Measurements from ENCODE around the gene GLP1R.
"Not testable (repeated sequence)": the region's sequence is repeated elsewhere in the genome, so short reads cannot be mapped to it uniquely, and the experiment has no call there.

The GLP1R gene

GRCh38 chr6:39090036-39090435, 41.5 kb downstream of the GLP1R start:
- no peak for DNase-seq

- DNase-seq, result no peak
Observed at GRCh38 chr6:39091220-39091619, 42.6 kb downstream of the GLP1R start.

DNA sequence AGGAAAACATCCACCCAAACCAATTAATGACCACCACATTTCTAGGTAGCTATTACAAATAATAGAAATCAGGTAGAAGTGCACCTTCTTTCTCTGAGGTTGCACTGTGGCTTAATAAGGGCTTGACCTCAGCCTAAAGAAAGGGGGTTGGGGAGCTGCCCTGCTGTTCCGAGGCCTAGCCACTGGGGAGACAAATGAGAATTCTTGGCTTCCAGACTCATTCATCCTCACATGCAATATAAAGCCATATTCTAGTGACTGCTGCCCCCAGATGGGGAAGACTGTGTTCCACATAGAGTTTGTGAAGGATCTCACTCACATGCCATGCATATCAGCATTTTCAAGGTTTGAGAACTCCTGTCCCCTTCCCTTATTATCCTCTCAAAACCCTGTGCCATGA, 43.5 kb downstream of the GLP1R start:
- DNase-seq, result no peak

DNA sequence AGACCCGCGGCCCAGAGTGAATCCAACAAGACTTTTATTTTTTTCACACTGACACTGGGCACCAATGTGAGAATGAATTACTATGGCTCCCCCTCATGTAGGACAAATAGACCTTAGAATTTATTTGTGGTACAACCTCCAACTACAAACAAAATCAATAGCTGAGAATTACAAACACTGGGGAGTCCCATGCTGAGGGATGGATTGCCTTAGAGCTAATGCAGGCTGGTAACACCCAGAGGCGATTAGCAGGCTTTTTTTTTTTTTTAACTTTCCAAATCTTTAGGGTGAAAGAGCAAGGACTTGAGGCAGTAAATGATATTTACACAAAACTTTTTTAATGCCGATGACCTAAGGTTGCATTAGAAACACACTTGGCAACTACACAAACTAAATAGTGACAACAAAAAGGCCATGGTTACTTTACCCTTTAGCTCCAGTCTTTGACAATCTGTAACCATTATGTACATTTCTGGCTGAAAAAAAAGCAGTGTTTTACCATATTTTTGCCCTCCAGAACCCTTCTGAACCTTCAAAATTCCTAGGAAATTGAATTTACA, 44.6 kb downstream of the GLP1R start:
- no peak for DNase-seq

DNA sequence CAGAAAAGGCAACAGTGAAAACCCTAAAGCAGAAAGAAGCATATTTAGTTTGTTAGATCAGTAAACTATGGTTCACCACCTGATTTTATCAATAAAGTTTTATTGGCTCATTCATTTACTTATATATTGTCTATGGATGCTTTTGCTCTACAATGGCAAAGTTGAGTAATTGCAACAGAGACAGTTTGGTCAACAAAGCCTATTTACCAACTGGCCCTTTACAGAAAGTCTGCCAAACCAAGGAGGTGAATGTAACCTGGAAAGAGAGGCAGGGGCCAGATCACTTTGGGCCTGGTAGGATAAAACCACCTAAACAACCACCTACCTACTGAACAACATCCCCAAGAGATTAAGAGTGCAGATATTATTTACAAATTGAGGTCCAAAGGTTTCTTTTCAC, 47.0 kb downstream of the GLP1R start:
- DNase-seq, result no peak

GRCh38 chr6:39100358-39100757, 51.8 kb downstream of the GLP1R start:
- DNase-seq, result no peak

GRCh38 chr6:39102071-39102820, 53.7 kb downstream of the GLP1R start:
- DNase-seq, result no peak

GRCh38 chr6:39102821-39103136, 54.2 kb downstream of the GLP1R start:
- no peak for DNase-seq

DNA sequence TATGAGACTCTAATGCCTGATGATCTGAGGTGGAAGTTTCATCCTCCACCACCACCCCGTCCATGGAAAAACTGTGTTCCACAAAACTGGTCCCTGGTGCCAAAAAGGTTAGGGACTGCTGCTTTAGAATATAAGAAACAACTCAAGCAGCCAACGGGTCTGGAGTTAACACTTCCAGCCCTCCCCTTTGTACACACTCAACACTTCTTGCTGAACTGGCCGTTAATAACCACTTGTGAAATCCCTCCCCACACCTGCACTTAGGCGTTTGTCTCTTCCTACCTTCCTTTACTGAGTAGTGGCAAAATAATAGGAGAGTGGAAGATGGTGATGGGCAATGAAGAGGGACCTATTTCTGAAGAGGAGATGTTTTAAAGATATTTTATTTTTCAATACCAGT, 55.9 kb downstream of the GLP1R start:
- DNase-seq, result no peak

GRCh38 chr6:39107034-39107433, 58.5 kb downstream of the GLP1R start:
- DNase-seq, result no peak

DNA sequence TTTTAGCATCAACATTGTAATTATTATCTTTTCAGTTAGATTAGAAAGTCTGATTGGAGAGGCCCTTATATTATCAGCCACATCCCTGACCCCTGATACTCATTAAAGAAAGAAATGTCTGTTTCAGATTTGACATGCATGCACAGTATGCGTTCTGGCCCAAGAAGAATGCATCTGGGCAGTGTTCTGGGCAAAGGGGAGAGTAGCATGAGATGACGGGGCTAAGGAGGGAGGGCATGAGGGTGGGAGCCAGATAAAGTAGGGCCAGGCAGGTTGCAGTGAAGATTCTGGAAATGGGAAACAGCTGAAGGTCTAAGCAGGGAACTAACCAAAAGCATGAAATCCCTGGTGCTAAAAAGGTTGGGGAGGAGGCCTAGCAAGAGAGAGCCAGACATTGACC, 59.1 kb downstream of the GLP1R start:
- DNase-seq, result no peak

DNA sequence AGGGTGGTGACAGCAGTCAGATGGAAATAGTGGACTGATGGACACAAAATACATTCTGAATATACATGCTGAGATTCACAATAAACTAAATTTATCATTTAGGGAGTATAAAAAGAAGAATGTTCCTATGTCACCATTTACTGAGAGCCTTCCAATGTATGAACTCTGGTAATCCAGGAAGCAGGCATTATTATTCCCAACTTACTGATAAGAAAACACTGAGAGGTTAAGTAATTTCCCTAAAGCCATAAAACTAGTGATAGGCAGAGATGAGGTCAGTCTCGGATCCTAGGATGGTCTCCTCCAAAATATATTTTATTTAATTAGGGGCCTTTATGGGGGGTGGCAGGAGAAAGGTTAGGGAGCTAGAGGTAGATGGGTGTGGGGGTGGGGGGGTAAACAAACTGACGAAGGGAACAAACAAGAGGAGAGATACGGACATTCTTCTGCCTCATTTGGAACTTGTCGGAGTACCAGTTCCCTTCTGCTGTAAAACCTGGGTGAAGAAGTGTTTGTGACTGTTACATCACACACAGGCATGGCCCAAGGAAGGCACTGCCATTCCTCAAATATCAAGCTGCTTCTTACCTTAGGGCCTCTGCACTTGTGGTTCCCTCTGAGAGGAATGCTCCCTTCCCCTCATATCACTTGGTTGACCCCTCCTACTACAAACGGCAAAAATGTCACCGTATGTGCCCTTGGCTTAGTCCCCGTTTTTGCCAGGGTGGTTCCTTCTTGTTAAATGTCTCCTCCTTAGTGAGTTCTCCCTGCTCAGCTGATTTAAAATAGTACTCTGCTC, 59.7 kb downstream of the GLP1R start:
- DNase-seq, result no peak

DNA sequence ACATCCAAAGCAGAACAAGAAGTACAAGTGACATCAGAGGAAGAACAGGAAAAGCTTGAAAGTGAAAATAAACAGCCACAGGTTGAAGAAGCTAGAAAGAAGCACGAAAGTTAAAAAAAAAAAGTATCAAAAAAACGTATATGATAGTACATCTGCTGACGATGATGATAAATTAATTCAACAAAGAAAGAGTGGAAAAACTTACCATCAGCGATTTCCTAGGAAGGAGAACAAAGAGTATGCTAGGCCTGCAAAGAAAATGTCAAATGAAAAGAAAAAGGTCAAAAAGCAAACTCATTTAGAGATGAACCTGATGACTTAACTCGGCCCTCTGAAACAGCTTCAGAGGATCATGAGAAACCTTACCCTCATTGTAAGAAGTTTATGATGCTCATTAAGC, 62.7 kb downstream of the GLP1R start:
- peak; percentile 17 for DNase-seq

DNA sequence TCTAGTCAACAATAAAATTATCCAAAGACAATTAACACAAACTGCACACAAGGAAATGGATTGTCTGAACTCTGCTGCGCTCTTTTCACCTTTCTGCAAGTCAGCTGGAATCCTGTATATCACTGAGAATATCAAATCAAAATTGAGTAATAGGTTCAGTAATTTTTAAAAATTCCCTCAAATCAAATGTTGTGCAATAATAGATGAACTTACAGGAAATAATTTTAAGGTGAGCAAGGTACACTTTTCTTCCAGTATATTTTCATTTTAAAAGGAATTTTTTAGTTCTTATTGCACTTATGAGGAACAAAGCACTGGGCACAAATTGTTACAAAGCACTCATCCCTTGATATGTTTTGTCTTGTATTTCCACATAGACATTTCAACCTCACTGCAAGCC, 65.2 kb downstream of the GLP1R start:
- no peak for DNase-seq

DNA sequence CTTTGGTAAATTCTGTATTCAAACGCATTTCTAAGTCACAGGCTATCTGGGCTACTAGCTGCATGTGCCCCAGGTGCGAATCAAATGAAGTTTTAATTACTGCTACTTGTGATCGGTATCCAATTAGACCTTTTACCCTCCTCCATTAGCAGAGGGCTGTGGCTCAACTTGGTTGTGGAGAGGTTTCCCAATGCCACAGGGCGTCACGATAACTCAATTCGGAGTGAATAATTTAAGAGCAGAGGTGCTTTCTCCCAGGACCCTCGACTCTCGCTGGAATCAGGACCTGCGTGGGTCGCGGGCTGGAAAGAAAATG, 65.8 kb downstream of the GLP1R start:
- no peak for DNase-seq

GRCh38 chr6:39114704-39115599, 66.4 kb downstream of the GLP1R start, which contains the start of gene SAYSD1:
SAYSD1 (minus strand) TSS chr6:39115186; CDS start chr6:39115089, 97 bp downstream.
- peak; percentile 91 for DNase-seq

DNA sequence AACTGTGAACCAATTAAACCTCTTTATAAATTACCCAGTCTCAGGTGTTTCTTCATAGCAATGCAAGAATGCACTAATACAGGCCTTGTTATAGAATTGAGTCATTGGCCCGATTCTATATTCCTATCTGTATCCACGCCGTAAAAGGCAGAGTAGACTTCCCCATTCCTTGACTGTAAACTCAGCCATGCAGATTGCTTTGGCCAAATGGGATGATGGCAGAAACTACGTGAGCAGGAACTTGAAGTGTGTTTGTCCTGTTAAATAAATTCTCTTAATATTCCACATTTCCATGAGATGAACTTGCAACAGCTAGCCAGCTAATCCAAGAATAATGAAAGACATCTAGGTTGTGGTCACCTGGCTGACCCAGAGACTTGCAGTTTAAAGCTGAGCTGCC, 70.3 kb downstream of the GLP1R start:
- no peak for DNase-seq

GRCh38 chr6:39124114-39124513, 75.5 kb downstream of the GLP1R start:
- no peak for DNase-seq

GRCh38 chr6:39128106-39128505, 79.5 kb downstream of the GLP1R start:
- DNase-seq, result no peak

DNA sequence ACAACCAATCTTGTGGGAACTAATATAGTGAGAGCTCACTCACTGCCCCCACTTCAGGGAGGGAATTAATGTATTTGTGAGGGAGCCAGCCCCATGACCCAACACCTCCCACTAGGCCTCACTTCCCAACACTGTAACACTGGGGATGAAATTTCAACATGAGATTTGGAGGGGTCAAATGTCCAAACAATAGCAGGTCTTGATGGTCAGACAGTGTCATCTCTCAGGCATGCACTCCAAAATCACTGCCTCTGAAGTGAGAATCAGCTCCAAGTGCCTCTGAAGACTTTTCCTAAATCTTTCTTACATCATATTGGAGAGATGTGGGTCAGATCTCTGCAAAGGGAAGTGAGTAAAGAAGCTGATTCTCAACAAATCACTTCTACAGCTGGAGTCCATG, 80.3 kb downstream of the GLP1R start:
- no peak for DNase-seq

GRCh38 chr6:39130691-39131090, 82.1 kb downstream of the GLP1R start:
- no peak for DNase-seq

DNA sequence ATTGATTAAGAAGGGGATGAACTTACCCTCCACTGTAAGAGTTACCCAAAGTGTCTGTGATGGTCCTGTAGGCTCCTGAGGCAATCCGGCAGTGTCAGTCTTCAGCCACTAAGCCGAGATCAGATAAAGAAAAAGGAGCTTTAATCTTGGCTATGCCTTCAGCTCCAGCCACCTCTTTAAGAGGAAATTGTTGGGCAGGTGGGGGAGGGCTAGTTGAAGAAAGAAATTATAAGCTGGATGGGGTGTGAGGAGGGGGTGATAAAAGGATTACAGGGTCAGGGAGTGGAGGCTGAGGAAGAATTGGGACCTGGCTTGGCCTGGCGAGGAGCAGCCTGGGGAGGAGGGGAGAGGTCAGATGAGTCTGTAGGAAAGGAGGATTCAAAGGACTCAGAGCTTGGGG, 86.2 kb downstream of the GLP1R start:
- not testable (repeated sequence) for DNase-seq

- DNase-seq, result not testable (repeated sequence)
Observed at GRCh38 chr6:39136207-39136606, 87.6 kb downstream of the GLP1R start.

Measured in CD4-positive, alpha-beta T cell treated with Interleukin-4 for 4 hours (primary cell).